ENCODE data around the gene PROC. TPM values are rescaled to one million over a fixed set of nuclear protein-coding genes. Genes with fewer than 3 reads are reported as not detected.

The PROC gene
- total RNA-seq (2022; extraction: Qiagen RNA extraction): 5.0 to 5.8 TPM (median 5.5 TPM) in 5 replicates

GRCh38 chr2:127418300-127419111 lies at the start of gene PROC:
Gene PROC (plus strand): TSS chr2:127418427. CDS start chr2:127419943, 1,516 bp downstream.

GRCh38 chr2:127387655-127388422 lies 30.4 kb upstream of the PROC start, which contains the start of gene MAP3K2:
Gene MAP3K2 (minus strand): TSS chr2:127387975. CDS start chr2:127343129, 44,846 bp downstream.

Other genes starting within 250 kb of the PROC start
- 3.0 to 3.9 TPM (median 3.5 TPM) in 5 replicates for gene CYP27C1, start 198.1 kb upstream of the PROC start, total RNA-seq (2022; extraction: Qiagen RNA extraction)
- 37.5 to 46.9 TPM (median 39.9 TPM) in 5 replicates for gene ERCC3, start 124.3 kb upstream of the PROC start, total RNA-seq (2022; extraction: Qiagen RNA extraction)
- gene MAP3K2, start 30.5 kb upstream of the PROC start, total RNA-seq (2022; extraction: Qiagen RNA extraction): 13.0 to 20.7 TPM (median 19.5 TPM) in 5 replicates
- gene IWS1, start 108.1 kb downstream of the PROC start, total RNA-seq (2022; extraction: Qiagen RNA extraction): 33.2 to 46.6 TPM (median 37.4 TPM) in 5 replicates
- gene MYO7B, start 117.3 kb downstream of the PROC start, total RNA-seq (2022; extraction: Qiagen RNA extraction): 0.14 to 0.62 TPM (median 0.23 TPM) in 5 replicates
- gene GPR17, start 227.7 kb downstream of the PROC start, total RNA-seq (2022; extraction: Qiagen RNA extraction): 0.07 to 0.13 TPM (median 0.10 TPM) in 3 of 5 replicates, not detected in the others